OCI-LY3 (cell line): ENCODE results near the gene PRDM2.

Source experiments
- EZH2phosphoT487 ChIP-seq: fragments of 200-600 bp; shearing (Covaris generic); IDR thresholded peaks from 2 replicates; pipeline ENCODE4 v1.6.1; 2018; ENCODE audit warnings: antibody characterized with exemption, mixed run types, low read depth
- TF ChIP-seq, protein P1 (sequence below): fragments of 200-600, 300-600 bp; sonication (generic); IDR thresholded peaks from 2 replicates; pipeline ENCODE4 v1.5.1; 2014; ENCODE audit warnings: antibody characterized with exemption, low read length, low read depth

DNA sequence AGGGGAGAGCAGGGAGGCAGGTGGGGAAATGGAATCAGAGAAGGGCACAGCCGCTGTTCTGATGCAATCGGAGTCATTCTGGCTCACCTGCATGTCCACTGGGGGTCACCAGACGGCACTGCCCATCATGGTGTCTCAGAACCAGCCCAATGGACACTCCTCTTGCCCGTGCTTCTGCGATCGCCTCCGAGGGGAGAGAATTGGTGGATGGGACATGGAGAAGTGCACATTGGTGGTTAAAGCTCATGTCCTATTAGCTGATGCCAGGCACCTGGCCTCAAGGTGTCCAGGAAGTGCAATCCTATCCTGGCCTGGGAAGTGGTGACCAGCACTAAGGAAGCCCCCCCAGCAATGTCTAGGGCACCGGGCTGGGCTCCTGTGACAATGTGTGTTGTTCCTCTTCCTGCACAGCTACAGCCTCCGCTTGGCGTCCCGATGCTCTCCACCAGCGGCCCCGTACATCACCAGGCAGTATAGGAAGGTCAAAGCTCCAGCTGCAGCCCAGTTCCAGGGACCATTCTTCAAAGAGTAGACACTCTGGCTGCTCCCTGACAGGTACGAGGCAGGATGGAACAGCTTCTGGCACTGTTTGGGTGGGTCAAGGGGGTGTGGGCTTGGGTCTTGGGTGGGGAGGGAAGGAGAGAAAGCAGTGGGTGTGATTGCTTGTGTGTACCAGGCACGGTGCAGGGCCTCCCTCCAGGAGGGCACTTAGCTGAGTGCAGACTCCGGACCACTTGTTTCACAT lies 116.2 kb downstream of the PRDM2 start:
- TF ChIP-seq, protein P1, sequence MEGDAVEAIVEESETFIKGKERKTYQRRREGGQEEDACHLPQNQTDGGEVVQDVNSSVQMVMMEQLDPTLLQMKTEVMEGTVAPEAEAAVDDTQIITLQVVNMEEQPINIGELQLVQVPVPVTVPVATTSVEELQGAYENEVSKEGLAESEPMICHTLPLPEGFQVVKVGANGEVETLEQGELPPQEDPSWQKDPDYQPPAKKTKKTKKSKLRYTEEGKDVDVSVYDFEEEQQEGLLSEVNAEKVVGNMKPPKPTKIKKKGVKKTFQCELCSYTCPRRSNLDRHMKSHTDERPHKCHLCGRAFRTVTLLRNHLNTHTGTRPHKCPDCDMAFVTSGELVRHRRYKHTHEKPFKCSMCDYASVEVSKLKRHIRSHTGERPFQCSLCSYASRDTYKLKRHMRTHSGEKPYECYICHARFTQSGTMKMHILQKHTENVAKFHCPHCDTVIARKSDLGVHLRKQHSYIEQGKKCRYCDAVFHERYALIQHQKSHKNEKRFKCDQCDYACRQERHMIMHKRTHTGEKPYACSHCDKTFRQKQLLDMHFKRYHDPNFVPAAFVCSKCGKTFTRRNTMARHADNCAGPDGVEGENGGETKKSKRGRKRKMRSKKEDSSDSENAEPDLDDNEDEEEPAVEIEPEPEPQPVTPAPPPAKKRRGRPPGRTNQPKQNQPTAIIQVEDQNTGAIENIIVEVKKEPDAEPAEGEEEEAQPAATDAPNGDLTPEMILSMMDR: no peak
- no peak for TF ChIP-seq EZH2phosphoT487
